GM18517 (cell line): ENCODE results near the gene ERN1.
"Not testable (repeated sequence)": the region's sequence is repeated elsewhere in the genome, so short reads cannot be mapped to it uniquely, and the experiment has no call there.

Experiments used
- ATAC-seq: cut with Tn5 transposase; IDR thresholded peaks from one replicate; pipeline ENCODE4 v1.9.1; 2021; ENCODE audit warnings: mild to moderate bottlenecking, moderate library complexity; ENCODE audit not compliant: unreplicated experiment

The ERN1 gene

GRCh38 chr17:64038331-64039105 is 91.4 kb downstream of the ERN1 start:
- no peak for ATAC-seq

GRCh38 chr17:64037802-64038201 is 92.1 kb downstream of the ERN1 start:
- ATAC-seq, result no peak

GRCh38 chr17:64037180-64037579 is 92.8 kb downstream of the ERN1 start:
- ATAC-seq, result no peak

- ATAC-seq, result no peak
These were observed 93.6 kb downstream of the ERN1 start for GRCh38 chr17:64036198-64036922.

GRCh38 chr17:64032081-64032480 is 97.9 kb downstream of the ERN1 start:
- no peak for ATAC-seq

- ATAC-seq, result no peak
These were observed 101.0 kb downstream of the ERN1 start for GRCh38 chr17:64028874-64029464.

GRCh38 chr17:64025732-64026294 is 104.1 kb downstream of the ERN1 start:
- no peak for ATAC-seq

GRCh38 chr17:64024781-64025731 is 104.9 kb downstream of the ERN1 start:
- no peak for ATAC-seq

GRCh38 chr17:64024215-64024654 is 105.7 kb downstream of the ERN1 start:
- no peak for ATAC-seq

GRCh38 chr17:64022611-64023063 is 107.3 kb downstream of the ERN1 start:
- ATAC-seq, result no peak

- ATAC-seq, result peak; percentile 52
These were observed 109.7 kb downstream of the ERN1 start, which contains the start of gene ICAM2 for GRCh38 chr17:64020056-64020766. TSS of gene ICAM2 (minus strand) at chr17:64020633. CDS start at chr17:64006691, 13,942 bp downstream.

- ATAC-seq, result not testable (repeated sequence)
These were observed 110.4 kb downstream of the ERN1 start for GRCh38 chr17:64019551-64019961.

- ATAC-seq, result no peak
These were observed 112.5 kb downstream of the ERN1 start for GRCh38 chr17:64017381-64017980.

GRCh38 chr17:64016974-64017373 is 113.0 kb downstream of the ERN1 start:
- ATAC-seq, result no peak

GRCh38 chr17:64016231-64016784 is 113.6 kb downstream of the ERN1 start:
- no peak for ATAC-seq

GRCh38 chr17:64015447-64015846 is 114.5 kb downstream of the ERN1 start:
- no peak for ATAC-seq

GRCh38 chr17:64009571-64010402 is 120.2 kb downstream of the ERN1 start:
- ATAC-seq, result no peak

GRCh38 chr17:64008830-64009229 is 121.1 kb downstream of the ERN1 start:
- no peak for ATAC-seq
